ENCODE results near the gene PAOX.

DNA sequence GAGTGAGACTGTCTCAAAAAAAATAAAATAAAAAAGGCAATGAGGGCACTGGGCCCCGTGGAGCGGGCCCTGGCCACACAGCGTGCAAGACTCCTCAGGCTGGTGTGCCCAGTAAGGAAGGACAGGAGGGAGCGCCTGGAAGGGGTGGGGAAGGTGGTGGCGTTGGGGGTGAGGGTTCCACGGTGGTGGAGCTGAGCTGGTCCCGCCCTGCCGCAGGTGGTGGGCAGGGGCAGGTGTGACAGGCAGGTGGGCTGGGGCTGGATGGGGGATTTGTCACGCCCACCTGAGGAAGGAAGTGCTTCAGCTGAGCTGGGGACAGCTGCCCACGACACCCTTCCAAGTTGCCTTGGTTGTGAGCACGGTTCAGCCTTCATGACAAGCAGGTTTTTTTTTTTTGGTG lies 32.6 kb upstream of the PAOX start:
- TF ChIP-seq, protein P1, sequence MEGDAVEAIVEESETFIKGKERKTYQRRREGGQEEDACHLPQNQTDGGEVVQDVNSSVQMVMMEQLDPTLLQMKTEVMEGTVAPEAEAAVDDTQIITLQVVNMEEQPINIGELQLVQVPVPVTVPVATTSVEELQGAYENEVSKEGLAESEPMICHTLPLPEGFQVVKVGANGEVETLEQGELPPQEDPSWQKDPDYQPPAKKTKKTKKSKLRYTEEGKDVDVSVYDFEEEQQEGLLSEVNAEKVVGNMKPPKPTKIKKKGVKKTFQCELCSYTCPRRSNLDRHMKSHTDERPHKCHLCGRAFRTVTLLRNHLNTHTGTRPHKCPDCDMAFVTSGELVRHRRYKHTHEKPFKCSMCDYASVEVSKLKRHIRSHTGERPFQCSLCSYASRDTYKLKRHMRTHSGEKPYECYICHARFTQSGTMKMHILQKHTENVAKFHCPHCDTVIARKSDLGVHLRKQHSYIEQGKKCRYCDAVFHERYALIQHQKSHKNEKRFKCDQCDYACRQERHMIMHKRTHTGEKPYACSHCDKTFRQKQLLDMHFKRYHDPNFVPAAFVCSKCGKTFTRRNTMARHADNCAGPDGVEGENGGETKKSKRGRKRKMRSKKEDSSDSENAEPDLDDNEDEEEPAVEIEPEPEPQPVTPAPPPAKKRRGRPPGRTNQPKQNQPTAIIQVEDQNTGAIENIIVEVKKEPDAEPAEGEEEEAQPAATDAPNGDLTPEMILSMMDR (conservative IDR thresholded peaks at IDR 0.05; ENCODE audit: low read length), result no peak
- no peak for TF ChIP-seq EZH2phosphoT487 (IDR thresholded peaks at IDR 0.05; ENCODE audit: borderline replicate concordance)

Data from Loucy (cell line).